22Rv1 (cell line): ENCODE measurements around the gene OR2L5.

Experiments used
- H3K27ac ChIP-seq: fragments of 450-650 bp; 2 replicates; pipeline ENCODE4 v1.5.1; 2017
- CTCF ChIP-seq: fragments of 450-650 bp; IDR thresholded peaks from 2 replicates; pipeline ENCODE4 v1.5.1; 2017; ENCODE audit warnings: mild to moderate bottlenecking
- ZFX ChIP-seq: fragments of 450-650 bp; IDR thresholded peaks from 2 replicates; pipeline ENCODE4 v1.6.1; 2017; ENCODE audit warnings: antibody characterized with exemption, borderline replicate concordance

Gene OR2L5, protein sequence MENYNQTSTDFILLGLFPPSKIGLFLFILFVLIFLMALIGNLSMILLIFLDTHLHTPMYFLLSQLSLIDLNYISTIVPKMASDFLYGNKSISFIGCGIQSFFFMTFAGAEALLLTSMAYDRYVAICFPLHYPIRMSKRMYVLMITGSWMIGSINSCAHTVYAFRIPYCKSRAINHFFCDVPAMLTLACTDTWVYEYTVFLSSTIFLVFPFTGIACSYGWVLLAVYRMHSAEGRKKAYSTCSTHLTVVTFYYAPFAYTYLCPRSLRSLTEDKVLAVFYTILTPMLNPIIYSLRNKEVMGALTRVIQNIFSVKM

DNA sequence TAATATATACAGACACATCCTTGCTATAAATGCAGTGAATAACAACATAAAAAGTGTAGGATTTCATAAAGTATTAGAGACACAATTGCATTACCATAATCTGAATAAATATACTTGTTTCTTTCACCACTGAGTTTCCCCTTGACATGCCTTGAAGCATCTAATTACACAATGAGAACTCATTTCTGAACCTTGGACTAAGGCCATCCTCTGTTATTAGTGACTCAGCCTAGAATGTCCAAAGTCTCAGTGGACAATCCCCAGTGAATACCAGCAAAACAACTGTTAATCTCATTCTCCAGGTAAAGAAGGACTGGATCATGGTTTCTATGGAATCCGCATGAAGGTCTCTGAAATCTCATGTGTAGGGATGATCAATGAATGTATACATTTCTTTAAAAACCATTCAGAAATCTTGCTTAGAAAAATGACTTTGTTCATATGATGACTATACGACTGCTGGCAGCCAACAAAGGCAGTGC, at the start of gene OR2L5:
OR2L5 (plus strand) TSS at position 432 of the 482 bp plus-strand sequence. CDS start 8,288 bp downstream, outside the sequence.
- no peak within 1 kb of the TSS for H3K27ac ChIP-seq
- TF ChIP-seq CTCF (no peak), ZFX (no peak)

DNA sequence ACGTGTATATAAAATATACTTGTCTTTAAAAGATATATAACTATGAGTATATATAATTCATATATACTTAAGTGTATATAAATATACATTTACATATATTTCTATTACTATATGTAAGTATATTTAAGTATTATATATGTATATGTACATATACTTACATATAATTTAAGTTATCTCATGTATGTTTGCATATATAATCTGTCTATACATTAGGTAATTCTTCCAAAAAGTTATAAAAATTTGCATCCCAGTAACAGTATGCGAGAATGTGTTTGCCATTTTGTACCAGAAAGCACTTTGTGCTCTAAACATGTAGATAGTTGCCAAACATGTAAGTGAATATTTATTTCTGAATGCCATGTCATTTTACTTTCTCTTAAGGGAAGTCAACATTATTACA, 48.5 kb upstream of the OR2L5 start, which contains the start of gene OR2AK2:
OR2AK2 (plus strand) TSS at position 301 of the 400 bp plus-strand sequence. CDS start 144 bp downstream, outside the sequence.
- no peak for TF ChIP-seq ZFX
- no peak for TF ChIP-seq CTCF

GRCh38 chr1:247966532-247967204, 46.8 kb upstream of the OR2L5 start:
- TF ChIP-seq ZFX (no peak), CTCF (no peak)
- no peak overlapping the region for H3K27ac ChIP-seq

More for the DNA sequence above, 48.5 kb upstream of the OR2L5 start, which contains the start of gene OR2AK2:
- H3K27ac ChIP-seq = no peak within 1 kb of the TSS

DNA sequence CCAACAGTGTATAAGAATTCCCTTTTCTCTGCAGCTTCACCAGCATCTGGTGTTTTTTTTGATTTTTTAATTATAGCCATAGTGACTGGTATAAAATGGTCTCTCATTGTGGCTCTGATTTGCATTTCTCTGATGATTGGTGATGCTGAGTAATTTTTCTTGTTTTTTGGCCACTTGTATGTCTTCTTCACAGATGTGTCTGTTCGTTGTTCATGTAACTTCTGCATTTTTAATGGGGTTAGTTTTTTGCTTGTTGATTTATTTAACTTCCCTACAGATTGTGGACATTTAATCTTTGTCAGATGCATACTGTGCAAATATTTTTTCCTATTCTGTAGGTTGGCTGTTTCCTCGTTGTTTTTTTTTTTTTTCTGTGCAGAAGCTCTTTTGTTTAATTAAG, 20.5 kb upstream of the OR2L5 start:
- TF ChIP-seq ZFX = no peak
- no peak for TF ChIP-seq CTCF
- no peak overlapping the region for H3K27ac ChIP-seq

- TF ChIP-seq ZFX = no peak
- TF ChIP-seq CTCF = no peak
- H3K27ac ChIP-seq = no peak overlapping the region
Measured at GRCh38 chr1:247998811-247999210, 14.6 kb upstream of the OR2L5 start.

- H3K27ac ChIP-seq = no peak overlapping the region
- TF ChIP-seq ZFX (no peak), CTCF (no peak)
Measured at GRCh38 chr1:248000169-248000568, 13.3 kb upstream of the OR2L5 start.

- TF ChIP-seq CTCF (no peak), ZFX (no peak)
- H3K27ac ChIP-seq = no peak overlapping the region
Measured at GRCh38 chr1:248007778-248008177, 5.7 kb upstream of the OR2L5 start.
